Kidney (tissue), 22 donors: Measurements from ENCODE around the gene FBXL15. TPM values are rescaled to one million over a fixed set of nuclear protein-coding genes. Genes with fewer than 3 reads are reported as not detected.

Experiments used
- DNase-seq, 5 donors: peaks; one replicate each; pipeline ENCODE4 v3.0.0-alpha.2; 2013 to 2020
- FAIRE-seq: peaks from 2 replicates; lab custom pipeline; 2012; peaks lifted over from hg19 to GRCh38; lab: Jason Lieb, UNC
- H3K27ac ChIP-seq, 2 donors: one replicate each; pipeline ENCODE4 v1.7.0; 2013; ENCODE audit warnings: low read depth in 2 of 2, low read length in 2 of 2, inconsistent platforms in 1 of 2
- H3K27me3 ChIP-seq: one replicate; pipeline ENCODE4 v1.7.1; 2013; ENCODE audit warnings: low read length, inconsistent platforms; ENCODE audit not compliant: control insufficient read depth, insufficient read depth
- H3K36me3 ChIP-seq, 3 donors: one replicate each; pipeline versions ENCODE4 v1.7.0 to v1.7.1; 2013; ENCODE audit warnings: low read length in 3 of 3, control low read depth in 1 of 3, inconsistent platforms in 1 of 3; ENCODE audit not compliant: insufficient read depth in 3 of 3, control insufficient read depth in 2 of 3
- H3K4me1 ChIP-seq, 3 donors: one replicate each; pipeline versions ENCODE4 v1.7.0 to v1.7.1; 2013; ENCODE audit warnings: low read length in 3 of 3, inconsistent platforms in 1 of 3, low read depth in 1 of 3; ENCODE audit not compliant: control insufficient read depth in 2 of 3, insufficient read depth in 2 of 3
- H3K4me3 ChIP-seq, 3 donors: one replicate each; pipeline versions ENCODE4 v1.7.0 to v1.8.1; 2013; ENCODE audit warnings: low read length in 3 of 3, control low read depth in 1 of 3, inconsistent platforms in 1 of 3
- H3K9ac ChIP-seq, 3 donors: one replicate each; pipeline versions ENCODE4 v1.7.0 to v1.7.1; 2013; ENCODE audit warnings: low read length in 3 of 3, control low read depth in 1 of 3, inconsistent platforms in 1 of 3
- H3K9me3 ChIP-seq, 3 donors: one replicate each; pipeline versions ENCODE4 v1.7.0 to v1.7.1; 2013; ENCODE audit warnings: low read length in 3 of 3, control low read depth in 1 of 3, inconsistent platforms in 1 of 3; ENCODE audit not compliant: control insufficient read depth in 2 of 3, insufficient read depth in 1 of 3
- intact Hi-C: fragments of 100-400 bp; cut with DNase I; formaldehyde crosslinking; loops from one replicate; pipeline ENCODE4 v1.11.1; 2022
- long read RNA-seq, 10 donors: library from polyadenylated mRNA in 1 of 10; unstranded in 1 of 10; transcript quantifications; one replicate each; pipeline ENCODE4 v2.0.0 and lab custom pipeline, GENCODE V29; 2021 to 2026
- polyA plus RNA-seq: library from polyadenylated mRNA; stranded (reverse); fragments of 350-450 nt; fragmentation: Illumina TruSeq; extraction: RNeasy Lipid Tissue Mini Kit (QIAGEN cat#74804); gene quantifications from one replicate; pipeline ENCODE4 v1.2.3, GENCODE V29; 2014; ENCODE audit warnings: low read depth, low replicate concordance; ENCODE audit not compliant: insufficient read depth
- total RNA-seq: library from RNA; stranded (reverse); fragmentation: NEBNext Ultra II Directional; extraction: Animal tissue kit (Norgen Biotek cat#: 25700); gene quantifications from one replicate; pipeline ENCODE4 v1.2.1, GENCODE V29; 2021
- TF ChIP-seq, protein P1 (sequence below): IDR thresholded peaks from 3 replicates; pipeline ENCODE4 v1.5.1; 2012; ENCODE audit warnings: mild to moderate bottlenecking, moderate library complexity, borderline replicate concordance; ENCODE audit not compliant: insufficient read depth; ENCODE audit errors: extremely low read depth
- donor health status: control.
- donor health status: control.
- donor health status: control.
- donor health status: control.
- donor health status: control.
- donor health status: DM: yes; HTN: yes; CAD: no.
- donor health status: Normal renal cell carcinoma (clear cell type).

FBXL15 gene, protein sequence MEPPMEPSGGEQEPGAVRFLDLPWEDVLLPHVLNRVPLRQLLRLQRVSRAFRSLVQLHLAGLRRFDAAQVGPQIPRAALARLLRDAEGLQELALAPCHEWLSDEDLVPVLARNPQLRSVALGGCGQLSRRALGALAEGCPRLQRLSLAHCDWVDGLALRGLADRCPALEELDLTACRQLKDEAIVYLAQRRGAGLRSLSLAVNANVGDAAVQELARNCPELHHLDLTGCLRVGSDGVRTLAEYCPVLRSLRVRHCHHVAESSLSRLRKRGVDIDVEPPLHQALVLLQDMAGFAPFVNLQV
- total RNA-seq (17.9 TPM), polyA plus RNA-seq (28.0 TPM)
- long read RNA-seq, donor 1, partial matches to known transcripts: 15 of 16 reads
- long read RNA-seq, donor 1, other reads (novel, unspliced or antisense): 0 of 16 reads
- long read RNA-seq, donor 2, partial matches to known transcripts: 10 of 11 reads
- long read RNA-seq, donor 2, other reads (novel, unspliced or antisense): 0 of 11 reads
- long read RNA-seq, donor 3, partial matches to known transcripts: 8 of 10 reads
- long read RNA-seq, donor 3, other reads (novel, unspliced or antisense): 0 of 10 reads
- long read RNA-seq, donor 4, partial matches to known transcripts: 160 of 169 reads
- long read RNA-seq, donor 4, other reads (novel, unspliced or antisense): 6 of 169 reads
- long read RNA-seq, donor 5: 0 reads
- long read RNA-seq, donor 6, transcript FBXL15-201 (4 exons, 2,362 nt): major isoform, 6 of 20 reads
- long read RNA-seq, donor 6, partial matches to known transcripts: 14 of 20 reads
- long read RNA-seq, donor 6, other reads (novel, unspliced or antisense): 0 of 20 reads
- long read RNA-seq, donor 7, transcript FBXL15-201 (4 exons, 2,362 nt): major isoform, 10 of 49 reads
- long read RNA-seq, donor 7, partial matches to known transcripts: 36 of 49 reads
- long read RNA-seq, donor 7, other reads (novel, unspliced or antisense): 3 of 49 reads
- long read RNA-seq, donor 8, partial matches to known transcripts: 8 of 11 reads
- long read RNA-seq, donor 8, other reads (novel, unspliced or antisense): 0 of 11 reads
- long read RNA-seq, donor 9, partial matches to known transcripts: 0 of 2 reads
- long read RNA-seq, donor 9, other reads (novel, unspliced or antisense): 0 of 2 reads
- long read RNA-seq, donor 10, partial matches to known transcripts: 6 of 11 reads
- long read RNA-seq, donor 10, other reads (novel, unspliced or antisense): 0 of 11 reads

DNA sequence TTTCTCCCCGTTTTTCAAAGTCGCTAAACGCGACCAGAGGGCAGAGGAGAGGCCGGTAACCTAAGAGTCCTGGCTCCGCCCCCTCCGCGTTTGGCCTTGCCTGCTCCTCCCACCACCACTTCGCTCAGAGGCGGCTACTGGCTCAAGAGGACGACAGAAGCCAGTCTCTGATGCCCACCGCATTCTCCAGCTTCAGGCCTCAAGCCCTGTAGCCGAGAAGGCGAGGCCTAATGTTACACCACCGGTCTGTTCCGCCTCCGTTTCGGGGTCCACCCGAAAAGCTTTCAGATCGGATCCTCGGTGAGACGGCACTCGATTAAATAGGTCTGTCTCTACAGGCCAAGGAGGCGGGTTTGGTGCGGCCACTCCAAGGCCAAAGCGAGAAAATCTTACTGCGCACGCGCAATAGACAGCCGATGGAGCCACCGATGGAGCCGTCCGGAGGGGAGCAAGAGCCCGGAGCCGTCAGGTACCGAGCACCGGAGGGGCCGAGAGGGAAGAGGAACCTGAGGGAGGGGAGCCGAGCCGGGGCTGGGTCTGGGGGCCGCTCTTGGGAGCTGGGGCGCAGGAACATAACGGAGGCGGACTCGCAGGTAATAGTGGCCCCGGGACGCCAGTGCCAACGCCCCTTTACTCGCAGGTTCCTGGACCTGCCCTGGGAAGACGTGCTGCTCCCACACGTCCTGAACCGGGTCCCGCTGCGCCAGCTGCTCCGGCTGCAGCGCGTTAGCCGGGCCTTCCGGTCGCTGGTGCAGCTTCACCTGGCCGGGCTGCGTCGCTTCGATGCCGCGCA lies at the start of gene FBXL15:
Gene FBXL15 (plus strand): TSS at position 123 of the 793 bp plus-strand sequence. CDS start 294 bp downstream, at position 417.
- H3K4me3 ChIP-seq: peak within 1 kb of the TSS; percentile 78 to 98 (median 96)
- peak; percentile 97 to 99 (median 99) for DNase-seq
- peak within 1 kb of the TSS; percentile 81 to 95 (median 89) for H3K9ac ChIP-seq
- H3K9me3 ChIP-seq: no peaks in the 10 kb centered on the region
- H3K36me3 ChIP-seq: peaks cover 0 to 11% (median 0%) of the 10 kb centered on the region in 3 donors
- peak within 1 kb of the TSS; percentile 80 to 93 for H3K27ac ChIP-seq
- FAIRE-seq: no peak
- TF ChIP-seq, protein P1, sequence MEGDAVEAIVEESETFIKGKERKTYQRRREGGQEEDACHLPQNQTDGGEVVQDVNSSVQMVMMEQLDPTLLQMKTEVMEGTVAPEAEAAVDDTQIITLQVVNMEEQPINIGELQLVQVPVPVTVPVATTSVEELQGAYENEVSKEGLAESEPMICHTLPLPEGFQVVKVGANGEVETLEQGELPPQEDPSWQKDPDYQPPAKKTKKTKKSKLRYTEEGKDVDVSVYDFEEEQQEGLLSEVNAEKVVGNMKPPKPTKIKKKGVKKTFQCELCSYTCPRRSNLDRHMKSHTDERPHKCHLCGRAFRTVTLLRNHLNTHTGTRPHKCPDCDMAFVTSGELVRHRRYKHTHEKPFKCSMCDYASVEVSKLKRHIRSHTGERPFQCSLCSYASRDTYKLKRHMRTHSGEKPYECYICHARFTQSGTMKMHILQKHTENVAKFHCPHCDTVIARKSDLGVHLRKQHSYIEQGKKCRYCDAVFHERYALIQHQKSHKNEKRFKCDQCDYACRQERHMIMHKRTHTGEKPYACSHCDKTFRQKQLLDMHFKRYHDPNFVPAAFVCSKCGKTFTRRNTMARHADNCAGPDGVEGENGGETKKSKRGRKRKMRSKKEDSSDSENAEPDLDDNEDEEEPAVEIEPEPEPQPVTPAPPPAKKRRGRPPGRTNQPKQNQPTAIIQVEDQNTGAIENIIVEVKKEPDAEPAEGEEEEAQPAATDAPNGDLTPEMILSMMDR: no peak
- H3K4me1 ChIP-seq: peaks cover 0 to 29% (median 11%) of the 10 kb centered on the region in 3 donors
- intact Hi-C loops: no loop called here
- H3K27me3 ChIP-seq: peaks cover 3% of the 10 kb centered on the region

DNA sequence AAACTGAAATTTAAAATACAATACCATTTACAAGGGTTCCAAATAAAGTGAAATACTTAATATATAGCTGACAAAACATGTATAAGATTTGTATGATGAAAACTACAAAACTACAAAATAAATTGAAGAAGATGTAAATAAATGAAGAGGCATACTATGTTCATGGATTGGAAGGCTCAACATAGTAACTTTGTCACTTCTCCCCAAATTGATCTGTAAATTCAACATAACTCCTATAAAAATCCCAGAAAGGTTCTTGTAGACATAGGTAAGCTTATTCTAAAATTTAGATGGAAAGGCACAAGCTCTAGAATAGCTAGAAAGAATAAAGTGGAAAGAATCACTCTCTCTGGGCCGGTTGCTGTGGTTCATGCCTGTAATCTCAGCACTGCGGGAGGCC lies 49.3 kb upstream of the FBXL15 start:
- Histone ChIP-seq H3K9ac (no peak overlapping the region), H3K27ac (no peak overlapping the region), H3K4me1 (no peaks in the 10 kb centered on the region), H3K36me3 (peaks cover 22 to 73% (median 57%) of the 10 kb centered on the region in 3 donors), H3K9me3 (peaks cover 0 to 2% (median 0%) of the 10 kb centered on the region in 3 donors), H3K4me3 (no peak overlapping the region), H3K27me3 (no peaks in the 10 kb centered on the region)
- intact Hi-C loops: no loop called here
- FAIRE-seq: no peak
- no peak for DNase-seq
- TF ChIP-seq, protein P1: no peak

DNA sequence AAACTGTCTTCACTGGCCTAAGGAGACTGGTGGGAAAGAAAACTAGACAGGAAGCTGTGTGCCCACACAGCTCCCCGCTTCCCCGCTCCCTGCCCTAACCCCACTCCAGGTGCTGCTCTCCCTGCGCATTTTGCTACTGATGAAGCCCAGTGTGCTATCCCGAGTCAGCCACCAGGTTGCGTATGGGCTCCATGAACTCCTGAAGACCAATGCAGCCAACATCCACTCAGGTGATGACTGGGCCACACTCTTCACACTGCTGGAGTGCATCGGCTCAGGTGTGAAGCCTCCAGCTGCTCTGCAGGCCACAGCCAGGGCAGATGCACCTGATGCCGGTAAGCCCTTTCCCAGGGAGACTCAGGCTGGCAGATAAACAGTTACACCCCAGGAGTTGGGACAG lies 45.4 kb upstream of the FBXL15 start:
- Histone ChIP-seq H3K9ac (no peak overlapping the region), H3K4me1 (no peaks in the 10 kb centered on the region), H3K4me3 (no peak overlapping the region), H3K36me3 (peaks cover 12 to 60% (median 45%) of the 10 kb centered on the region in 3 donors), H3K9me3 (peaks cover 0 to 2% (median 0%) of the 10 kb centered on the region in 3 donors), H3K27me3 (no peaks in the 10 kb centered on the region), H3K27ac (no peak overlapping the region)
- TF ChIP-seq, protein P1: no peak
- no peak for DNase-seq
- no peak for FAIRE-seq
- intact Hi-C loops: no loop called here
